Measurements from ENCODE around the gene SPDYE1.

DNA sequence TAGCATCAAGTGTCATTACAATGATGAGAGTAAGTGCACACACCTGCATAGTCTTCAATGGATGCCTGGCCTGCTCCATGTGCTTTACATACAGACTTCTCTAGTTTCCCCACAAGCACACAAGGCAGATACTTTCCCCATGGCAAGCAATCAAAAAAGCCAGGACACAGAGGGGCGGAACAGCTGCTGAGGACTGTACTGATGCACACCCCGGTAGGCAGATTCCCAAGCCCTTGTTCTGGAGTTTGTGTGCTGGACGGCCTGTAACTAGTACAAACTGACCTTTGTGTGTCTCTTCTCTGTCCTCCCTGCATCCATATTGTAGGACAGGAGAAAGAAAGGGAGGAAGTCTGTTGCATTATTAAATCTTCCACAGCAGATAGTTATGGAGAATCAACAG lies 45.7 kb upstream of the SPDYE1 start:
- TF ChIP-seq POLR2A (IDR thresholded peaks at IDR 0.05) (no peak), CTCF (IDR thresholded peaks at IDR 0.05) (no peak)

Measured in vagina (tissue), 2 donors.